A204.1 (cell line): ENCODE data around the gene PAIP2B.
"Not testable (repeated sequence)": the region's sequence is repeated elsewhere in the genome, so short reads cannot be mapped to it uniquely, and the experiment has no call there.

ENCODE experiments used
- FAIRE-seq: peaks from 2 replicates; lab custom pipeline; 2012; peaks lifted over from hg19 to GRCh38; lab: Jason Lieb, UNC

PAIP2B gene

GRCh38 chr2:71226965-71227560 lies at the start of gene PAIP2B:
Gene PAIP2B (minus strand): TSS chr2:71227103. CDS start chr2:71202589, 24,514 bp downstream.
- peak; percentile 100 for FAIRE-seq

GRCh38 chr2:71275939-71276310 lies 49.0 kb upstream of the PAIP2B start:
- no peak for FAIRE-seq

GRCh38 chr2:71269511-71270090 lies 42.7 kb upstream of the PAIP2B start:
- no peak for FAIRE-seq

- FAIRE-seq: no peak
Measured at GRCh38 chr2:71263386-71263785, 36.5 kb upstream of the PAIP2B start.

- no peak for FAIRE-seq
Measured at GRCh38 chr2:71261534-71261933, 34.6 kb upstream of the PAIP2B start.

- no peak for FAIRE-seq
Measured at GRCh38 chr2:71256421-71256820, 29.5 kb upstream of the PAIP2B start.

- FAIRE-seq: no peak
Measured at GRCh38 chr2:71254776-71255175, 27.9 kb upstream of the PAIP2B start.

- no peak for FAIRE-seq
Measured at GRCh38 chr2:71254078-71254477, 27.2 kb upstream of the PAIP2B start.

GRCh38 chr2:71253476-71253875 lies 26.6 kb upstream of the PAIP2B start:
- no peak for FAIRE-seq

- no peak for FAIRE-seq
Measured at GRCh38 chr2:71252862-71253261, 26.0 kb upstream of the PAIP2B start.

- FAIRE-seq: no peak
Measured at GRCh38 chr2:71250935-71251334, 24.0 kb upstream of the PAIP2B start.

GRCh38 chr2:71244302-71244660 lies 17.4 kb upstream of the PAIP2B start:
- FAIRE-seq: no peak

GRCh38 chr2:71243634-71244301 lies 16.9 kb upstream of the PAIP2B start:
- no peak for FAIRE-seq

GRCh38 chr2:71240794-71241193 lies 13.9 kb upstream of the PAIP2B start:
- no peak for FAIRE-seq

GRCh38 chr2:71238089-71238488 lies 11.2 kb upstream of the PAIP2B start:
- FAIRE-seq: no peak

GRCh38 chr2:71235930-71236587 lies 9.2 kb upstream of the PAIP2B start:
- FAIRE-seq: no peak

- not testable (repeated sequence) for FAIRE-seq
Measured at GRCh38 chr2:71233072-71233471, 6.2 kb upstream of the PAIP2B start.

- FAIRE-seq: no peak
Measured at GRCh38 chr2:71226096-71226964, 573 bp downstream of the PAIP2B start.

GRCh38 chr2:71224935-71225334 lies 2.0 kb downstream of the PAIP2B start:
- no peak for FAIRE-seq

GRCh38 chr2:71224457-71224856 lies 2.4 kb downstream of the PAIP2B start:
- FAIRE-seq: no peak

GRCh38 chr2:71223767-71224333 lies 3.1 kb downstream of the PAIP2B start:
- peak; percentile 93 for FAIRE-seq

GRCh38 chr2:71220743-71221142 lies 6.2 kb downstream of the PAIP2B start:
- FAIRE-seq: no peak
